ENCODE measurements around the gene R3HDM4.

GRCh38 chr19:879711-880438 is 33.1 kb downstream of the R3HDM4 start:
- TF ChIP-seq POLR2AphosphoS5 (IDR thresholded peaks at IDR 0.05; ENCODE audit: low read depth, low read length) (no peak), SIN3A (IDR thresholded peaks at IDR 0.05; ENCODE audit: borderline replicate concordance, insufficient read depth, low read length) (no peak), TAF1 (IDR thresholded peaks at IDR 0.05; ENCODE audit: borderline replicate concordance, insufficient read depth, low read length) (no peak), REST (IDR thresholded peaks at IDR 0.05; ENCODE audit: insufficient read depth in 1 of 2, low read depth in 2 of 2, low read length in 2 of 2) (no peak), FOXP2 (optimal IDR thresholded peaks at IDR 0.05; ENCODE audit: borderline replicate concordance, extremely low read depth, extremely low read length, insufficient read depth) (no peak)
